ENCODE measurements around the gene LY9.
"Not testable (repeated sequence)": the region's sequence is repeated elsewhere in the genome, so short reads cannot be mapped to it uniquely, and the experiment has no call there.

Gene LY9

GRCh38 chr1:160774886-160775719 is 20.9 kb upstream of the LY9 start:
- DNase-seq = peak; percentile 38

- no peak for DNase-seq
Measured at GRCh38 chr1:160776178-160776577, 19.8 kb upstream of the LY9 start.

- DNase-seq = peak; percentile 43
Measured at GRCh38 chr1:160777486-160778089, 18.4 kb upstream of the LY9 start.

- no peak for DNase-seq
Measured at GRCh38 chr1:160778976-160779375, 17.0 kb upstream of the LY9 start.

GRCh38 chr1:160779626-160780397 is 16.2 kb upstream of the LY9 start:
- DNase-seq = peak; percentile 37

GRCh38 chr1:160780398-160780755 is 15.6 kb upstream of the LY9 start:
- DNase-seq = no peak

- no peak for DNase-seq
Measured at GRCh38 chr1:160781186-160781766, 14.7 kb upstream of the LY9 start.

GRCh38 chr1:160781914-160782689 is 13.9 kb upstream of the LY9 start:
- no peak for DNase-seq

GRCh38 chr1:160782988-160783765 is 12.8 kb upstream of the LY9 start:
- not testable (repeated sequence) for DNase-seq

- no peak for DNase-seq
Measured at GRCh38 chr1:160789051-160789701, 6.8 kb upstream of the LY9 start.

- no peak for DNase-seq
Measured at GRCh38 chr1:160789702-160790611, 6.0 kb upstream of the LY9 start.

- no peak for DNase-seq
Measured at GRCh38 chr1:160794376-160794775, 1.6 kb upstream of the LY9 start.

GRCh38 chr1:160797271-160797709 is 1.3 kb downstream of the LY9 start:
- no peak for DNase-seq

GRCh38 chr1:160797861-160798273 is 1.9 kb downstream of the LY9 start:
- DNase-seq = peak; percentile 77

GRCh38 chr1:160798439-160798838 is 2.5 kb downstream of the LY9 start:
- DNase-seq = no peak

- no peak for DNase-seq
Measured at GRCh38 chr1:160799641-160800040, 3.7 kb downstream of the LY9 start.

- DNase-seq = no peak
Measured at GRCh38 chr1:160800142-160800541, 4.2 kb downstream of the LY9 start.

- no peak for DNase-seq
Measured at GRCh38 chr1:160800645-160801408, 4.9 kb downstream of the LY9 start.

Measured in stimulated activated CD4-positive, alpha-beta T cell treated with anti-CD3 and anti-CD28 coated beads, Interleukin-1b, Interleukin-23, amount 100 ng/mL, for 48 hours (primary cell).